Measurements from ENCODE around the gene FTO.

The FTO gene

DNA sequence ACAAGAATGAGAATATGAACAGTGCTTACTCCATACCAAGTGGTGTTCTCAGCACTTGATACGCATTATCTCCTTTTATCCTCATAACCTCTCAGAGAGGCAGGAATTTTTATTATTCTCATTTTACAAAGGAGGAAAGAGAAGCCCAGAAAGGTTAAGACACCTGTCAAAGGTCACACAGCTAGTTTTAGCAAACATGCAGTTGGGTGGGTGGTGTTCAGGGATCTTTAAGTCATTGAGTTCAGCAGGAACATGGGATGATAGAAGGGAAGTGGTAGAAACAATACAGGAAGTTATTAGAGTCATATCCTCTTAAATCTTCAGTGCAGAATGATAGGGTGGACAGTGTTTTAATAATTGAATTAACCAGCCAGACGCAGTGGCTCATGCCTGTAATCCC, 487.2 kb downstream of the FTO start:
- DNase-seq (ENCODE audit: low read depth), result no peak
- no peak overlapping the region for H3K4me3 ChIP-seq (ENCODE audit: low read depth, low read length)
- TF ChIP-seq, protein P1, sequence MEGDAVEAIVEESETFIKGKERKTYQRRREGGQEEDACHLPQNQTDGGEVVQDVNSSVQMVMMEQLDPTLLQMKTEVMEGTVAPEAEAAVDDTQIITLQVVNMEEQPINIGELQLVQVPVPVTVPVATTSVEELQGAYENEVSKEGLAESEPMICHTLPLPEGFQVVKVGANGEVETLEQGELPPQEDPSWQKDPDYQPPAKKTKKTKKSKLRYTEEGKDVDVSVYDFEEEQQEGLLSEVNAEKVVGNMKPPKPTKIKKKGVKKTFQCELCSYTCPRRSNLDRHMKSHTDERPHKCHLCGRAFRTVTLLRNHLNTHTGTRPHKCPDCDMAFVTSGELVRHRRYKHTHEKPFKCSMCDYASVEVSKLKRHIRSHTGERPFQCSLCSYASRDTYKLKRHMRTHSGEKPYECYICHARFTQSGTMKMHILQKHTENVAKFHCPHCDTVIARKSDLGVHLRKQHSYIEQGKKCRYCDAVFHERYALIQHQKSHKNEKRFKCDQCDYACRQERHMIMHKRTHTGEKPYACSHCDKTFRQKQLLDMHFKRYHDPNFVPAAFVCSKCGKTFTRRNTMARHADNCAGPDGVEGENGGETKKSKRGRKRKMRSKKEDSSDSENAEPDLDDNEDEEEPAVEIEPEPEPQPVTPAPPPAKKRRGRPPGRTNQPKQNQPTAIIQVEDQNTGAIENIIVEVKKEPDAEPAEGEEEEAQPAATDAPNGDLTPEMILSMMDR (conservative IDR thresholded peaks at IDR 0.05; ENCODE audit: low read depth, low read length), result no peak

GRCh38 chr16:54191592-54191991, 487.6 kb downstream of the FTO start:
- TF ChIP-seq, protein P1 (conservative IDR thresholded peaks at IDR 0.05; ENCODE audit: low read depth, low read length), result no peak
- no peak overlapping the region for H3K4me3 ChIP-seq (ENCODE audit: low read depth, low read length)
- no peak for DNase-seq (ENCODE audit: low read depth)

GRCh38 chr16:54193013-54193664, 489.2 kb downstream of the FTO start:
- DNase-seq (ENCODE audit: low read depth), result no peak
- no peak overlapping the region for H3K4me3 ChIP-seq (ENCODE audit: low read depth, low read length)
- TF ChIP-seq, protein P1 (conservative IDR thresholded peaks at IDR 0.05; ENCODE audit: low read depth, low read length), result no peak

DNA sequence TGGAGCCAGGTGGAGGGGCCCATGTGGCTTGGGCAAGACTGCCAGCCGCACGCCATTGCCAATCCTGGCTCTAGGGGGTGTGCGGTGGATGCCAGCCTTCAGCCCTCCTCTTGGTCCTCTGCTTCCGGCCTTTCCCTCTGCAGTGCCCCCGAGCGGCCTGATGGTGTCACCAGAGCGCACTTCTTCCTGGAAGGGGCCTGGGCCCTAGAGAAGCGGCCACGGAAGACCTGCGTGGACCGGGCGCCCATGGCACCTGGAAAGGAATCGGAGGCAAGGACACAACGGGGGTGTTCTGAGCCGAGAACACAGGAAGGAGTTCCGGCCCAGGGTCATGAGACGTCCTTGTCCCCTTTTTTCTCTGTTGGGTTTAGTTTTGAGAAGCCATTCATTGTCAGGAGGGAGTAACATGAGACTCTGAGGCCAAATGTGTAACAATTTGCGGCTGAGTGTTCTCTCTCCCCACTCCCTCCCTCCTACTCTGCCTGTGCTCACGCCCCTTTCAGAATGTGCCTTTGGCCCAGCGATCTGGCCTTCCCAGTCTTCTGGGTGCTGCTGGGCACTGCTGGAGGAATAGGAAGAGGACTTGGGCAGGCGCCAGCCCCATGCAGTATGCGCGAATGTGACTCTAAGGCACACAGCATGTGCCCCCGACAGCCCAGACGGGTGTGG, 489.8 kb downstream of the FTO start:
- DNase-seq (ENCODE audit: low read depth), result peak; percentile 81
- TF ChIP-seq, protein P1 (conservative IDR thresholded peaks at IDR 0.05; ENCODE audit: low read depth, low read length), result peak; percentile 93
- peak overlapping the region; percentile 54 for H3K4me3 ChIP-seq (ENCODE audit: low read depth, low read length)

DNA sequence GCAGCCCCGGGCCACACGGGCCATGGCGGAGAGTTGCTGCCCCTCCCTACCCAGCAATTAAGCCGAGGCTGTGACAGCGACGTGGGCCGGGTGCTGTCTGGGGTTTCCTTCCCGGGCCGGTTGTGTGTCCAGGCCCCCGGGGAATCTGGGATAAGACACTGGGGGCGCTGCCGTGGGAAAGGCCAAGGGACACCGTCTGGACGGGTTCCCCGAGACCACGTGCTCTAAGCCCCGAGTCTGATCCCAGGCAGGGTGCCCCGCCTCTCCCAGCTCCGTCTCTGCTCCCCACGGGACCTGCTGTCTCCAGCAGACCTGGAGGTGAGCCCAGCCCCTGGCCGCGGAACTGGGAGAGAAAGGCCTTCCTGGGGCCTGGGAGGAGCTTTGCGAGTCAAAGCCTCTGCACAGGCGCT, 490.4 kb downstream of the FTO start:
- TF ChIP-seq, protein P1 (conservative IDR thresholded peaks at IDR 0.05; ENCODE audit: low read depth, low read length), result no peak
- peak overlapping the region; percentile 54 for H3K4me3 ChIP-seq (ENCODE audit: low read depth, low read length)
- peak; percentile 58 for DNase-seq (ENCODE audit: low read depth)

- DNase-seq (ENCODE audit: low read depth), result no peak
- no peak overlapping the region for H3K4me3 ChIP-seq (ENCODE audit: low read depth, low read length)
- TF ChIP-seq, protein P1 (conservative IDR thresholded peaks at IDR 0.05; ENCODE audit: low read depth, low read length), result no peak
These were observed 493.8 kb downstream of the FTO start for GRCh38 chr16:54197758-54198157.
